Duodenal mucosa (tissue), 2 donors: ENCODE measurements around the gene JAZF1.

Source experiments
- H3K27ac ChIP-seq: one replicate; pipeline ENCODE4 v1.7.0; 2013; ENCODE audit warnings: low read depth, low read length
- H3K27me3 ChIP-seq, 2 donors: one replicate each; pipeline ENCODE4 v1.7.0; 2013; ENCODE audit warnings: low read length in 2 of 2, control low read depth in 1 of 2; ENCODE audit not compliant: insufficient read depth in 2 of 2, control insufficient read depth in 1 of 2
- H3K36me3 ChIP-seq, 2 donors: one replicate each; pipeline ENCODE4 v1.7.0; 2013; ENCODE audit warnings: low read length in 2 of 2, control low read depth in 1 of 2; ENCODE audit not compliant: insufficient read depth in 2 of 2, control insufficient read depth in 1 of 2
- H3K4me1 ChIP-seq, 2 donors: one replicate each; pipeline ENCODE4 v1.7.0; 2013; ENCODE audit warnings: low read length in 2 of 2, control low read depth in 1 of 2; ENCODE audit not compliant: insufficient read depth in 2 of 2, control insufficient read depth in 1 of 2
- H3K4me3 ChIP-seq, 2 donors: one replicate each; pipeline ENCODE4 v1.7.0; 2013; ENCODE audit warnings: low read length in 2 of 2, low read depth in 1 of 2
- H3K9ac ChIP-seq, 2 donors: one replicate each; pipeline ENCODE4 v1.7.0; 2013; ENCODE audit warnings: low read length in 2 of 2, low read depth in 1 of 2
- H3K9me3 ChIP-seq, 2 donors: one replicate each; pipeline ENCODE4 v1.7.0; 2013; ENCODE audit warnings: low read length in 2 of 2, control low read depth in 1 of 2; ENCODE audit not compliant: control insufficient read depth in 1 of 2

The JAZF1 gene

DNA sequence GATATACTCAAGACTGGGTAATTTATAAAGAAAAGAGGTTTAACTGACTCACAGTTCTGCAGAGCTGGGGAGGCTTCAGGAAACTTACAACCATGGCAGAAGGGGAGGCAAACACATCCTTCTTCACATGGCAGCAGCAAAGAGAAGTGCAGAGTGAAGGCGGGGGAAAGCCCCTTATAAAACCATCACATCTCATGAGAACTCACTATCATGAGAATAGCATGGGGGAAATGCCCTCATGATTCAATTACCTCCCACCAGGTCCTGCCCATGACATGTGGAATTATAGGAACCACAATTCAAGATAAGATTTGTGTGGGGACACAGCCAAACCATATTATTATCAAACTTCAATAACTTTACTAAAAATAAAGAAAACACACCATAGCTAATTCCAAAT, 30.4 kb upstream of the JAZF1 start:
- Histone ChIP-seq H3K27me3 (no peaks in the 10 kb centered on the region), H3K4me1 (no peaks in the 10 kb centered on the region), H3K9me3 (no peaks in the 10 kb centered on the region), H3K4me3 (no peak overlapping the region), H3K9ac (no peak overlapping the region), H3K36me3 (no peaks in the 10 kb centered on the region), H3K27ac (no peak overlapping the region)

DNA sequence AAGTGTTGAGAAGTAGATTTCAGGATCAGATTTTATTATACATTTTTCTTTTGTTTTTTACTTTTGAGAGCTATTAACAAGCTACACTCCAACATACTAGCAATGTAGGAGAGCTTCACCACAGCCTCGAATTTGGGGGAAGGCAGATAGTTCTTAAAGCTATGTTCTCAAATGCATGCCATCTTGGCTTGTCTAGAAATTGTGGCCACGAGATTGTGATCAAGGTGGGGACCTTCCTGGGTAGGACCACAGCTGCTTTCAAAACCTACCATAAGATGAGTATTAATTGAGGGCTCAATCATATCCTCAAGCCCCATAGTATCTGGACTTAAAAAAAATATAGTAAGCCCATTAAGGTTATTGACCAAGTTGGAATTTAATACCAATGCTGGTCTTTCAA, 27.9 kb upstream of the JAZF1 start:
- no peaks in the 10 kb centered on the region for H3K9me3 ChIP-seq
- no peaks in the 10 kb centered on the region for H3K4me1 ChIP-seq
- H3K36me3 ChIP-seq: no peaks in the 10 kb centered on the region
- no peak overlapping the region for H3K27ac ChIP-seq
- H3K9ac ChIP-seq: no peak overlapping the region
- H3K4me3 ChIP-seq: no peak overlapping the region
- no peaks in the 10 kb centered on the region for H3K27me3 ChIP-seq

DNA sequence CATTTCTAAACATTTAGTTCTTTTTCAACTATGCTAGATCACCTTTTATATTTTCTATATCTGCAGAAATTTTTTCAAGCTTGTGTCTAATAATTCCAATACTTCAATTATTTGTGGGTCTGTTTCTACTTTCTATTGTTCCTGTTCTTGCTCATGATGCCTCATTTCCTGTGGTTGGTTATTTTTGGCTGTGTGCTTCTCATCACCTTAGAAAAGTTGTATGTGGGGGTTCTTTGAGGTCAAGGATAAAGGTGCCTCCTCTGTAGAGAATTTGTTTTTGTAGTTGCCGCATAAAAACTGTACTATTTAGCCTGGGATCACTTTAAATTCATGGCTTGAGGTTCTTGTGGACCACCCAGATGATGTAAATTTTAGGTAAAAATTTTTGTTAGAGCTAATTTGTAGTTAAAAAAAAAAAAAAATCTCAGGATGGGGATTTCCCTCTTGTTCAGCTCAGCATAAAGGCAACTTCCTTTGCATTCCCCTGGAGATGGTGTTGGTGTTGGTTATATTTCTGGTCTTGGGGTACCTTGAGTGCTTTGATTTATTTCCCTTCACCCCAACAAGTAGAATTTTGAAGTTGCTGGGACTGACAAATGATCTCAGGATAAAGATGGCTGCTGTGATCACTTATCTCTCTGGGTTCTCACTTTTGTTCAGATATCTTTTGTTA, 27.0 kb upstream of the JAZF1 start:
- H3K27me3 ChIP-seq: no peaks in the 10 kb centered on the region
- no peak overlapping the region for H3K4me3 ChIP-seq
- H3K9ac ChIP-seq: no peak overlapping the region
- no peaks in the 10 kb centered on the region for H3K36me3 ChIP-seq
- H3K4me1 ChIP-seq: no peaks in the 10 kb centered on the region
- no peak overlapping the region for H3K27ac ChIP-seq
- no peaks in the 10 kb centered on the region for H3K9me3 ChIP-seq

DNA sequence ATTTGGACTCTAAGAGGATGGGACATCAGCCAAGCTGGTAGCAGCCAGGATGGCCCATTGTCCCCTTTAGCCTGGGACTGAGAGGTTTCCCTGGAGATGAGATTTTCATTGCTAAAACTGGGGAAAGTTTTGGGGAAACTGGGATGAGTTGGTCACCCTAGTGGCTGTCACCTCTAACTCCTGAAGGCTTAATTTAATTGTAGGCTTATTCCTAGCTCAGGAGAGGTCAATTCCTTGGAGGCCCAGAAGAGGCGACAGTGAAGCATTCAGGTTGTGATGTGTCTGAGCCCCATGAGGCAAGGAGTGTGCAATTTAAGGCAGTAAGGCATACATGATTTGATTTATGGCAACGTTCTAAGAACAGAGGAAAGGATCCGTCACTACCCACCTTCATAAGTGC, 24.9 kb upstream of the JAZF1 start:
- H3K27ac ChIP-seq: no peak overlapping the region
- H3K9me3 ChIP-seq: no peaks in the 10 kb centered on the region
- no peak overlapping the region for H3K9ac ChIP-seq
- H3K27me3 ChIP-seq: no peaks in the 10 kb centered on the region
- no peaks in the 10 kb centered on the region for H3K36me3 ChIP-seq
- no peaks in the 10 kb centered on the region for H3K4me1 ChIP-seq
- no peak overlapping the region for H3K4me3 ChIP-seq

DNA sequence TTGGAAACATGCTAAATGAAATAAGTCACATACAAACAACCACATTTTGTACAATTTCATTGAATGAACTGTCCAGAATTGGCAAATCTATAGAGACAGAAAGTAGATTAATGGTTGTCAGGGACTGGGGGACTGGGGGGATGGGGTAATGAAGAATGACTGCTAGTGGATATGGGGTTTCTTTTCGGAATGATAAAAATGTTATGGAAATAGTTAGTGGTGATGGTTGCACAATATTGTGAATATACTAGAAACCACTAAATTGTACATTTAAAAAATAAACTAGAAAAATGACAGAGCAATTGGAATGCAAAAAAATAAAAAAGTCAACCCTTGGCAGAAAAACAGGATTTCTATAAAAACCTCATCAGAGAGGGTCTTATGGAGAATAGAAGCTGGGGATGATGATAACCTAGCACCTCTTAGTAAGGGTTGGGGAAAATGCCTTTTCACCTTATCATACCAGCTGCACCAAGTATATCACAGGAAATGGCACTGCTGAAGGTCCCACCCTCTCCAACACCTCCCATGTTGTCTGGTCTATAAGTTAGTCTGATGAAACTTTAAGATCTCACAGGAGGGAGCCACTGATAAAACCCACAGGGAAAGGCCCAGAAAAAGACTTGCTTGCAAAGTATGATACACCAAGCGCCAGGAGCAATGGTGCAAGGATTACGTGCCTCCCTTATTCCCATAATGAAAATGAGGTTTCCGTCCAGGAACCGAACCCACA, 23.1 kb upstream of the JAZF1 start:
- H3K4me1 ChIP-seq: no peaks in the 10 kb centered on the region
- no peak overlapping the region for H3K4me3 ChIP-seq
- H3K9me3 ChIP-seq: no peaks in the 10 kb centered on the region
- H3K36me3 ChIP-seq: no peaks in the 10 kb centered on the region
- no peak overlapping the region for H3K27ac ChIP-seq
- no peaks in the 10 kb centered on the region for H3K27me3 ChIP-seq
- no peak overlapping the region for H3K9ac ChIP-seq

DNA sequence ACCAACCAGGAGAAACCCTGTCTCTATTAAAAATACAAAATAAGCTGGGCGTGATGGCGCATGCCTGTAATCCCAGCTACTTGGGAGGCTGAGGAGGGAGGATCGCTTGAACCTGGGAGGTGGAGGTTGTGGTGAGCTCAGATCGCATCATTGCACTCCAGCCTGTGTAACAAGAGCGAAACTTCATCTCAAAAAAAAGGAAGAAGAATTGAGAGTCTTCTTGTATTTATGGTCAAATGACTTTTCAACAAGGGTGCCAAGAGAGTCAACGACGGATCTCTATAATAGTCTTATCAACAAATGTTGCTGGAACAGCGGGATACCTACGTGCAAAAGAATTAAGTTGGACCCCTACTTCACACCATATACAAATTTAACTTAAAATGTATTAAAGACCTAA, 21.6 kb upstream of the JAZF1 start:
- no peak overlapping the region for H3K27ac ChIP-seq
- no peaks in the 10 kb centered on the region for H3K36me3 ChIP-seq
- no peaks in the 10 kb centered on the region for H3K9me3 ChIP-seq
- H3K27me3 ChIP-seq: no peaks in the 10 kb centered on the region
- H3K4me1 ChIP-seq: no peaks in the 10 kb centered on the region
- no peak overlapping the region for H3K4me3 ChIP-seq
- H3K9ac ChIP-seq: no peak overlapping the region

- H3K9ac ChIP-seq: no peak overlapping the region
- H3K27ac ChIP-seq: no peak overlapping the region
- H3K4me1 ChIP-seq: no peaks in the 10 kb centered on the region
- no peak overlapping the region for H3K4me3 ChIP-seq
- no peaks in the 10 kb centered on the region for H3K36me3 ChIP-seq
- H3K27me3 ChIP-seq: no peaks in the 10 kb centered on the region
- no peaks in the 10 kb centered on the region for H3K9me3 ChIP-seq
Observed at GRCh38 chr7:28201131-28201530, 20.5 kb upstream of the JAZF1 start.

- Histone ChIP-seq H3K27ac (no peak overlapping the region), H3K4me1 (no peaks in the 10 kb centered on the region), H3K36me3 (no peaks in the 10 kb centered on the region), H3K4me3 (no peak overlapping the region), H3K9me3 (no peaks in the 10 kb centered on the region), H3K27me3 (no peaks in the 10 kb centered on the region), H3K9ac (no peak overlapping the region)
Observed at GRCh38 chr7:28200598-28200997, 20.0 kb upstream of the JAZF1 start.

- Histone ChIP-seq H3K36me3 (no peaks in the 10 kb centered on the region), H3K9me3 (no peaks in the 10 kb centered on the region), H3K27me3 (no peaks in the 10 kb centered on the region), H3K4me3 (no peak overlapping the region), H3K4me1 (no peaks in the 10 kb centered on the region), H3K27ac (no peak overlapping the region), H3K9ac (no peak overlapping the region)
Observed at GRCh38 chr7:28199021-28199510, 18.5 kb upstream of the JAZF1 start.

GRCh38 chr7:28195910-28196620, 15.5 kb upstream of the JAZF1 start:
- Histone ChIP-seq H3K27me3 (no peaks in the 10 kb centered on the region), H3K9me3 (no peaks in the 10 kb centered on the region), H3K4me3 (no peak overlapping the region), H3K27ac (no peak overlapping the region), H3K9ac (no peak overlapping the region), H3K36me3 (no peaks in the 10 kb centered on the region), H3K4me1 (no peaks in the 10 kb centered on the region)
